ENCODE measurements around the gene PTGR2.

PTGR2 gene

DNA sequence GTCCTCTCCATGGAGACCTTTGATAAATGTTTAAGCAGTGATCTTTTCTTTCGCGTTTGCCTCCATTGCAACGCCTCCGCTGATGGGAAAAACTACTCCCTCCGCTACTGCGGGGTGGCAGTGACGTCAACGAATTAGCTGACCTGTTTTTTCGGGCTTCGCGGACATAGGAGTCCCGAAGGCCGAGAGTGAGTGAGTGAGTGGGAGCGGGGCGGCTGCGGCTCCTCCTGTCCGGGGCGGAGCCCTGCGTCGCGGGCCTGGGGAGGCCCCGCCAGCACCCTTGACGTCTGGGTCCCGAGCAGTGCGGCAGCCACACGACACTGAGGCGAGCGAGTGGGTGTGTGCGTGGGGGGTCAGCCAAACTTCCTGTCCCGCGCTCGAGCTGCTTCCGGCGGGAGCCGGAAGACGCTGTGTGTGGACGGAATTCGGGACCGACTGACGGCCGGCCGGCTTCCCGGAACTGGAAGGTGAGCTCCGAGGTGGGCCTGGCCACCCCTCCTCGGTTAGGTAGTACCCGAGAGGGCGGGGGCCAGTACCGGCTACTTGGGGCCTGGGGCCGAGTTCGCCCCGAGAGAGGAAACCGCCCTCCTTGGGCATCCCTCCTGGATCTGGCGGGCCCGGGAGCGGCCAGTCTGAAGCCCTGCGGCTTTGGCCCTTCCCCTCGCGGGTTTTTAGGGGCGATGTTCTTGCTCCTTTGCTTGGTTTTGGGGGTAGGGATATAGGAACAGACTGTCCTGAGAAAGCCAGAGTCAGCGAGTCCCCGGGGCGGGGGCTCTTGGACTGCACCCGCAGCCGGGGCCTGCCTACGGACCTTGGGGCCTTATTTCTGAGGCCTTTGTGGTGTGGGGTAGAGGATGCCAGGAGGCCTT, 35.1 kb downstream of the PTGR2 start, which contains the start of gene ZNF410:
Gene ZNF410, plus strand, starts transcription at position 411 of the 869 bp plus-strand sequence. CDS start 5,317 bp downstream, outside the sequence.
- peaks cover 56% of the 10 kb centered on the region for H3K79me2 ChIP-seq (ENCODE audit: insufficient read depth, low read length)
- no peaks in the 10 kb centered on the region for H4K20me1 ChIP-seq (ENCODE audit: insufficient read depth, low read length)
- H3K9me3 ChIP-seq (ENCODE audit: low read length) = no peaks in the 10 kb centered on the region
- no peaks in the 10 kb centered on the region for H3K27me3 ChIP-seq (ENCODE audit: insufficient read depth, low read length)
- TF ChIP-seq EZH2 (IDR thresholded peaks at IDR 0.05; ENCODE audit: borderline replicate concordance, low read length) = no peak
- TF ChIP-seq, protein P1, sequence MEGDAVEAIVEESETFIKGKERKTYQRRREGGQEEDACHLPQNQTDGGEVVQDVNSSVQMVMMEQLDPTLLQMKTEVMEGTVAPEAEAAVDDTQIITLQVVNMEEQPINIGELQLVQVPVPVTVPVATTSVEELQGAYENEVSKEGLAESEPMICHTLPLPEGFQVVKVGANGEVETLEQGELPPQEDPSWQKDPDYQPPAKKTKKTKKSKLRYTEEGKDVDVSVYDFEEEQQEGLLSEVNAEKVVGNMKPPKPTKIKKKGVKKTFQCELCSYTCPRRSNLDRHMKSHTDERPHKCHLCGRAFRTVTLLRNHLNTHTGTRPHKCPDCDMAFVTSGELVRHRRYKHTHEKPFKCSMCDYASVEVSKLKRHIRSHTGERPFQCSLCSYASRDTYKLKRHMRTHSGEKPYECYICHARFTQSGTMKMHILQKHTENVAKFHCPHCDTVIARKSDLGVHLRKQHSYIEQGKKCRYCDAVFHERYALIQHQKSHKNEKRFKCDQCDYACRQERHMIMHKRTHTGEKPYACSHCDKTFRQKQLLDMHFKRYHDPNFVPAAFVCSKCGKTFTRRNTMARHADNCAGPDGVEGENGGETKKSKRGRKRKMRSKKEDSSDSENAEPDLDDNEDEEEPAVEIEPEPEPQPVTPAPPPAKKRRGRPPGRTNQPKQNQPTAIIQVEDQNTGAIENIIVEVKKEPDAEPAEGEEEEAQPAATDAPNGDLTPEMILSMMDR (IDR thresholded peaks at IDR 0.05; ENCODE audit: low read length) = no peak
- H3K9ac ChIP-seq (ENCODE audit: low read length) = peak within 1 kb of the TSS; percentile 97
- peak within 1 kb of the TSS; percentile 71 for H2AFZ ChIP-seq (ENCODE audit: low read length)
- peaks cover 3% of the 10 kb centered on the region; the same call in 1 of the 2 replicates for H3F3A ChIP-seq (ENCODE audit: insufficient read depth, low read length)
- peak within 1 kb of the TSS; percentile 97 for H3K4me3 ChIP-seq (ENCODE audit: low read depth, low read length, poor library complexity, severe bottlenecking)
- peak within 1 kb of the TSS; percentile 87 for H3K4me2 ChIP-seq (ENCODE audit: low read length)
- H3K36me3 ChIP-seq (ENCODE audit: insufficient read depth, low read length) = peaks cover 3% of the 10 kb centered on the region; the same call in 1 of the 2 replicates
- H3K4me1 ChIP-seq (ENCODE audit: insufficient read depth, low read length, severe bottlenecking) = peaks cover 37% of the 10 kb centered on the region
- peak within 1 kb of the TSS; percentile 77 for H3K27ac ChIP-seq (ENCODE audit: low read depth, low read length, poor library complexity, severe bottlenecking)
- no peaks in the 10 kb centered on the region for H3K9me2 ChIP-seq (ENCODE audit: low read depth, low read length)

DNA sequence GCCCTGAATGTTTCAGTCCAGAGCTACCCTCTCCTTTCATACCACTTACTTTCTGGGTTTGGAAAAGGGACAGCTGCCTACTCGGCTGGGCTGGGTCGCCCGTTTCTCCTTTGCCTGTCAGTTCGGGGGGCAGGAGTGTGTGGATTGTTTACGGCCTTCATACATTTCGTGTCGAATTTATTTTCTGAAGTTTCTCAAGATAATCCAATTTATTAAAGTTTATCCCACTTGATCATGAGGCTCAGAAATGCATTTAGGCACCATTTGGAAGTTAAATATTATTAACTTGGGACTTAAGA, 35.6 kb downstream of the PTGR2 start:
- no peaks in the 10 kb centered on the region for H4K20me1 ChIP-seq (ENCODE audit: insufficient read depth, low read length)
- H2AFZ ChIP-seq (ENCODE audit: low read length) = no peak overlapping the region
- H3K4me1 ChIP-seq (ENCODE audit: insufficient read depth, low read length, severe bottlenecking) = peaks cover 37% of the 10 kb centered on the region
- H3K4me3 ChIP-seq (ENCODE audit: low read depth, low read length, poor library complexity, severe bottlenecking) = peak overlapping the region; percentile 97
- H3K4me2 ChIP-seq (ENCODE audit: low read length) = peak overlapping the region; percentile 87
- no peaks in the 10 kb centered on the region for H3K9me2 ChIP-seq (ENCODE audit: low read depth, low read length)
- no peaks in the 10 kb centered on the region for H3K27me3 ChIP-seq (ENCODE audit: insufficient read depth, low read length)
- peaks cover 8% of the 10 kb centered on the region; the same call in 1 of the 2 replicates for H3K36me3 ChIP-seq (ENCODE audit: insufficient read depth, low read length)
- H3K9ac ChIP-seq (ENCODE audit: low read length) = peak overlapping the region; percentile 97
- TF ChIP-seq EZH2 (IDR thresholded peaks at IDR 0.05; ENCODE audit: borderline replicate concordance, low read length) = no peak
- TF ChIP-seq, protein P1 (IDR thresholded peaks at IDR 0.05; ENCODE audit: low read length) = no peak
- peak overlapping the region; percentile 77 for H3K27ac ChIP-seq (ENCODE audit: low read depth, low read length, poor library complexity, severe bottlenecking)
- H3K79me2 ChIP-seq (ENCODE audit: insufficient read depth, low read length) = peaks cover 62% of the 10 kb centered on the region
- no peaks in the 10 kb centered on the region for H3K9me3 ChIP-seq (ENCODE audit: low read length)
- H3F3A ChIP-seq (ENCODE audit: insufficient read depth, low read length) = peaks cover 3% of the 10 kb centered on the region; the same call in 1 of the 2 replicates

DNA sequence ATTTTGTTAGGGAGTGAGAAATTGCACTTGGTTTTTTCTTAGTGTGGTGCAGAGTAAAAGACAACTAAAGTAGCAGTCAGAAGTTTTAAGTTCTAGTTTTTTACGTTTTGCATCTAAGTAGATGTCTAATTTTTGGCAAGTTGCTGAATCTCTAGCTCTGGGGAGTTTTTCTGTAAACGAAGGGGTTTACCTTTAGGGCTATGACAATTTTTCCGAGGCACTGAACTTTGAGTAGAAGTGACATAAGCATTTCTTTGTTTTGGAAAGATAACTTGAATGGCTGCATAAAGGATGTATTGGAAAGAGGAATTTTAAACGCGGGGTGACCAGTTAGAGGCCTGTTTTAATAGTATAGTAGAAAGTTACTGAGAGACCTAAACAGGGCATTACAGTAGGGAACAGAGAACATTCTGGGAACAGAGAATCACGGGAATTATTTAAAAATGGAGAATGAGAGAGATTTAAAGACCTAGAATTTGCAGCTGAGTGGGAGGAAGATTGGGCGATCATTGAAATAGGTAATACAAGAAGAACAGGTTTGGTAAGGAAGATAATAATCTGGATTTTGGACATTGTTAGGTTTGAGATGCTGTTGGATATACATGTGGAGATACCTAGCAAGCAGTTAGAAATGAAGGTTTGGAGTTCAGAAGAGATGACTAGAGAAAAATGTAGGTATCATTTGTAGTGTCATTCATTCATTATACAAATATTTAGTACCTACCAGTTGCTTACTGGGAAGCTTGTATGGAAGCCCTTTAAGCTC, 36.2 kb downstream of the PTGR2 start:
- peak overlapping the region; percentile 97 for H3K4me3 ChIP-seq (ENCODE audit: low read depth, low read length, poor library complexity, severe bottlenecking)
- peaks cover 65% of the 10 kb centered on the region for H3K79me2 ChIP-seq (ENCODE audit: insufficient read depth, low read length)
- H3K36me3 ChIP-seq (ENCODE audit: insufficient read depth, low read length) = peaks cover 12% of the 10 kb centered on the region
- TF ChIP-seq EZH2 (IDR thresholded peaks at IDR 0.05; ENCODE audit: borderline replicate concordance, low read length) = no peak
- TF ChIP-seq, protein P1 (IDR thresholded peaks at IDR 0.05; ENCODE audit: low read length) = no peak
- peak overlapping the region; percentile 87 for H3K4me2 ChIP-seq (ENCODE audit: low read length)
- H4K20me1 ChIP-seq (ENCODE audit: insufficient read depth, low read length) = no peaks in the 10 kb centered on the region
- peak overlapping the region; percentile 97 for H3K9ac ChIP-seq (ENCODE audit: low read length)
- peaks cover 37% of the 10 kb centered on the region for H3K4me1 ChIP-seq (ENCODE audit: insufficient read depth, low read length, severe bottlenecking)
- no peaks in the 10 kb centered on the region for H3K9me2 ChIP-seq (ENCODE audit: low read depth, low read length)
- no peaks in the 10 kb centered on the region for H3K27me3 ChIP-seq (ENCODE audit: insufficient read depth, low read length)
- peak overlapping the region; percentile 77 for H3K27ac ChIP-seq (ENCODE audit: low read depth, low read length, poor library complexity, severe bottlenecking)
- no peaks in the 10 kb centered on the region for H3K9me3 ChIP-seq (ENCODE audit: low read length)
- H2AFZ ChIP-seq (ENCODE audit: low read length) = no peak overlapping the region
- H3F3A ChIP-seq (ENCODE audit: insufficient read depth, low read length) = peaks cover 3% of the 10 kb centered on the region; the same call in 1 of the 2 replicates

Measured in OCI-LY1 (cell line).